ENCODE measurements around the gene PCDHGB7.

DNA sequence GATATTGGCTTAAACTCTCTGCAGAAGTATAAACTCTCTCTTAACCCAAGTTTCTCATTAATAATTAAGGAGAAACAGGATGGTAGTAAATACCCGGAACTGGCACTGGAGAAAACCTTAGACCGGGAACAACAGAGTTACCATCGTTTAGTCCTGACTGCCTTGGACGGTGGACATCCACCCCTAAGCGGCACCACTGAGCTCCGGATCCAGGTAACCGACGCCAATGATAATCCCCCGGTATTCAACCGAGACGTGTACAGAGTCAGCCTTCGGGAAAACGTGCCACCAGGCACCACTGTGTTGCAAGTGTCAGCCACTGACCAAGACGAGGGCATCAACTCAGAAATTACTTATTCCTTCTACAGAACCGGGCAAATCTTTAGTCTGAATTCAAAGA, 18.9 kb upstream of the PCDHGB7 start:
- TF ChIP-seq, protein P1, sequence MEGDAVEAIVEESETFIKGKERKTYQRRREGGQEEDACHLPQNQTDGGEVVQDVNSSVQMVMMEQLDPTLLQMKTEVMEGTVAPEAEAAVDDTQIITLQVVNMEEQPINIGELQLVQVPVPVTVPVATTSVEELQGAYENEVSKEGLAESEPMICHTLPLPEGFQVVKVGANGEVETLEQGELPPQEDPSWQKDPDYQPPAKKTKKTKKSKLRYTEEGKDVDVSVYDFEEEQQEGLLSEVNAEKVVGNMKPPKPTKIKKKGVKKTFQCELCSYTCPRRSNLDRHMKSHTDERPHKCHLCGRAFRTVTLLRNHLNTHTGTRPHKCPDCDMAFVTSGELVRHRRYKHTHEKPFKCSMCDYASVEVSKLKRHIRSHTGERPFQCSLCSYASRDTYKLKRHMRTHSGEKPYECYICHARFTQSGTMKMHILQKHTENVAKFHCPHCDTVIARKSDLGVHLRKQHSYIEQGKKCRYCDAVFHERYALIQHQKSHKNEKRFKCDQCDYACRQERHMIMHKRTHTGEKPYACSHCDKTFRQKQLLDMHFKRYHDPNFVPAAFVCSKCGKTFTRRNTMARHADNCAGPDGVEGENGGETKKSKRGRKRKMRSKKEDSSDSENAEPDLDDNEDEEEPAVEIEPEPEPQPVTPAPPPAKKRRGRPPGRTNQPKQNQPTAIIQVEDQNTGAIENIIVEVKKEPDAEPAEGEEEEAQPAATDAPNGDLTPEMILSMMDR (IDR thresholded peaks at IDR 0.05 in 2 of 3, conservative IDR thresholded peaks at IDR 0.05 in 1 of 3; ENCODE audit: borderline replicate concordance in 1 of 3, insufficient read depth in 1 of 3, low read depth in 2 of 3, low read length in 2 of 3): no peak
- TF ChIP-seq CBX3 (IDR thresholded peaks at IDR 0.05; ENCODE audit: low read depth): no peak
- TF ChIP-seq, protein P2, sequence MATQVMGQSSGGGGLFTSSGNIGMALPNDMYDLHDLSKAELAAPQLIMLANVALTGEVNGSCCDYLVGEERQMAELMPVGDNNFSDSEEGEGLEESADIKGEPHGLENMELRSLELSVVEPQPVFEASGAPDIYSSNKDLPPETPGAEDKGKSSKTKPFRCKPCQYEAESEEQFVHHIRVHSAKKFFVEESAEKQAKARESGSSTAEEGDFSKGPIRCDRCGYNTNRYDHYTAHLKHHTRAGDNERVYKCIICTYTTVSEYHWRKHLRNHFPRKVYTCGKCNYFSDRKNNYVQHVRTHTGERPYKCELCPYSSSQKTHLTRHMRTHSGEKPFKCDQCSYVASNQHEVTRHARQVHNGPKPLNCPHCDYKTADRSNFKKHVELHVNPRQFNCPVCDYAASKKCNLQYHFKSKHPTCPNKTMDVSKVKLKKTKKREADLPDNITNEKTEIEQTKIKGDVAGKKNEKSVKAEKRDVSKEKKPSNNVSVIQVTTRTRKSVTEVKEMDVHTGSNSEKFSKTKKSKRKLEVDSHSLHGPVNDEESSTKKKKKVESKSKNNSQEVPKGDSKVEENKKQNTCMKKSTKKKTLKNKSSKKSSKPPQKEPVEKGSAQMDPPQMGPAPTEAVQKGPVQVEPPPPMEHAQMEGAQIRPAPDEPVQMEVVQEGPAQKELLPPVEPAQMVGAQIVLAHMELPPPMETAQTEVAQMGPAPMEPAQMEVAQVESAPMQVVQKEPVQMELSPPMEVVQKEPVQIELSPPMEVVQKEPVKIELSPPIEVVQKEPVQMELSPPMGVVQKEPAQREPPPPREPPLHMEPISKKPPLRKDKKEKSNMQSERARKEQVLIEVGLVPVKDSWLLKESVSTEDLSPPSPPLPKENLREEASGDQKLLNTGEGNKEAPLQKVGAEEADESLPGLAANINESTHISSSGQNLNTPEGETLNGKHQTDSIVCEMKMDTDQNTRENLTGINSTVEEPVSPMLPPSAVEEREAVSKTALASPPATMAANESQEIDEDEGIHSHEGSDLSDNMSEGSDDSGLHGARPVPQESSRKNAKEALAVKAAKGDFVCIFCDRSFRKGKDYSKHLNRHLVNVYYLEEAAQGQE (IDR thresholded peaks at IDR 0.05; ENCODE audit: low read depth): no peak
- TF ChIP-seq EZH2 (IDR thresholded peaks at IDR 0.05): no peak
- TF ChIP-seq EGR1 (IDR thresholded peaks at IDR 0.05; ENCODE audit: low read depth): no peak
